Naive thymus-derived CD4-positive, alpha-beta T cell (primary cell): ENCODE data around the gene PTPRN2. TPM values are rescaled to one million over a fixed set of nuclear protein-coding genes. Genes with fewer than 3 reads are reported as not detected.

Experiments
- ATAC-seq: fragments of 150-1000 bp; cut with Tn5 transposase; 2 replicates; pipeline ENCODE4 v1.10.0; 2021; ENCODE audit warnings: mild to moderate bottlenecking, moderate library complexity
- CTCF ChIA-PET: fragments of 350-600 bp; sonication (Branson Sonifier 250); formaldehyde crosslinking; loops from one replicate; lab custom pipeline; 2021; ENCODE audit warnings: antibody characterized with exemption; lab: Charles Lee
- POLR2A ChIA-PET: fragments of 350-600 bp; sonication (Branson Sonifier 250); formaldehyde crosslinking; loops from one replicate; lab custom pipeline; 2021; ENCODE audit warnings: antibody characterized with exemption, inconsistent platforms; lab: Charles Lee
- DNase-seq, 9 donors: peaks; one replicate each; pipeline versions ENCODE4 v3.0.0 to v3.0.0-alpha.2; 2020 to 2022; ENCODE audit warnings: mixed read lengths in 1 of 9
- H3K27ac ChIP-seq: one replicate; pipeline ENCODE4 v1.7.0; 2013; ENCODE audit warnings: mild to moderate bottlenecking, low read depth, low read length, moderate library complexity
- H3K27me3 ChIP-seq, 2 donors: one replicate each; pipeline ENCODE4 v1.7.0; 2013; ENCODE audit warnings: low read length in 2 of 2, mild to moderate bottlenecking in 2 of 2, moderate library complexity in 2 of 2; ENCODE audit not compliant: control insufficient read depth in 2 of 2, insufficient read depth in 2 of 2
- H3K36me3 ChIP-seq, 3 experiments: 1 replicate in 2 of 3; 2 replicates in 1 of 3; pipeline ENCODE4 v1.7.0; 2013; ENCODE audit warnings: low read length in 3 of 3, mild to moderate bottlenecking in 3 of 3, moderate library complexity in 1 of 3; ENCODE audit not compliant: insufficient read depth in 3 of 3, control insufficient read depth in 2 of 3
- H3K4me1 ChIP-seq, 2 donors: one replicate each; pipeline ENCODE4 v1.7.0; 2013; ENCODE audit warnings: low read length in 2 of 2, mild to moderate bottlenecking in 2 of 2, moderate library complexity in 1 of 2; ENCODE audit not compliant: control insufficient read depth in 2 of 2, insufficient read depth in 2 of 2
- H3K4me3 ChIP-seq: 2 replicates; pipeline ENCODE4 v1.7.0; 2013; ENCODE audit warnings: mild to moderate bottlenecking, low read length
- H3K9me3 ChIP-seq, 3 experiments: 1 replicate in 2 of 3; 2 replicates in 1 of 3; pipeline ENCODE4 v1.7.0; 2013; ENCODE audit warnings: low read length in 3 of 3; ENCODE audit not compliant: control insufficient read depth in 2 of 3
- H3K27ac Mint-ChIP-seq, 9 donors: one replicate each; pipeline ENCODE4 v1.8.0; 2020 to 2022; ENCODE audit warnings: mixed read lengths in 9 of 9, mild to moderate bottlenecking in 8 of 9, moderate library complexity in 5 of 9, inconsistent platforms in 2 of 9
- H3K27me3 Mint-ChIP-seq, 5 donors: one replicate each; pipeline ENCODE4 v1.8.0; 2021 to 2022; ENCODE audit warnings: mixed read lengths in 5 of 5, mild to moderate bottlenecking in 1 of 5
- H3K36me3 Mint-ChIP-seq, 5 donors: one replicate each; pipeline ENCODE4 v1.8.0; 2020 to 2022; ENCODE audit warnings: mixed read lengths in 5 of 5, mild to moderate bottlenecking in 3 of 5, inconsistent platforms in 1 of 5
- H3K4me1 Mint-ChIP-seq, 7 donors: one replicate each; pipeline ENCODE4 v1.8.0; 2020 to 2022; ENCODE audit warnings: mixed read lengths in 7 of 7, mild to moderate bottlenecking in 3 of 7, inconsistent platforms in 1 of 7
- H3K4me3 Mint-ChIP-seq, 10 donors: one replicate each; pipeline ENCODE4 v1.8.0; 2020 to 2022; ENCODE audit warnings: mild to moderate bottlenecking in 10 of 10, mixed read lengths in 10 of 10, moderate library complexity in 6 of 10, inconsistent platforms in 2 of 10
- H3K9me3 Mint-ChIP-seq, 11 donors: one replicate each; pipeline ENCODE4 v1.8.0; 2020 to 2022; ENCODE audit warnings: mixed read lengths in 11 of 11, mild to moderate bottlenecking in 4 of 11, inconsistent platforms in 1 of 11, moderate library complexity in 1 of 11
- intact Hi-C, 2 donors: fragments of 100-400 bp; cut with micrococcal nuclease; formaldehyde crosslinking; loops; one replicate each; pipeline ENCODE4 v1.15.1; 2023
- polyA plus RNA-seq, 2 donors: library from polyadenylated mRNA; unstranded; fragments of 300-500 nt; fragmentation: Illumina TruSeq; gene quantifications; one replicate each; pipeline ENCODE4 v1.2.3, GENCODE V29; 2021
- total RNA-seq, 6 experiments: library from RNA in 5 of 6; stranded (reverse) in 5 of 6; gene quantifications; 1 replicate in 5 of 6; 2 replicates in 1 of 6; pipeline ENCODE4 v1.2.3 and lab custom pipeline; 2021 to 2026

The PTPRN2 gene
- total and polyA plus RNA-seq, 7 experiments from 2014 or later = 0.58 to 2.3 (median 1.4) TPM

GRCh38 chr7:157717211-157718174 is 870.1 kb downstream of the PTPRN2 start:
- POLR2A ChIA-PET = no interaction called here
- no peak for DNase-seq

GRCh38 chr7:157715938-157716280 is 871.7 kb downstream of the PTPRN2 start:
- H3K36me3 ChIP-seq = no peaks in the 10 kb centered on the region
- H3K4me1 ChIP-seq = no peaks in the 10 kb centered on the region
- H3K36me3 Mint-ChIP-seq = no peaks in the 10 kb centered on the region
- no peak overlapping the region for H3K27ac ChIP-seq
- H3K27ac Mint-ChIP-seq = no peak overlapping the region
- H3K9me3 ChIP-seq = no peaks in the 10 kb centered on the region
- no peak for DNase-seq
- H3K27me3 Mint-ChIP-seq = peaks cover 0 to 8% (median 0%) of the 10 kb centered on the region in 5 donors
- ChIA-PET CTCF (interaction anchor here (0.7 kb wide), 1 partner anchor 8 kb away, joined by 3 read pairs; no protein-coding TSS in a partner anchor), POLR2A (no interaction called here)
- H3K4me1 Mint-ChIP-seq = no peaks in the 10 kb centered on the region
- peaks cover 0 to 2% (median 0%) of the 10 kb centered on the region in 11 donors for H3K9me3 Mint-ChIP-seq
- intact Hi-C loops = loop anchor here in 1 of 2 donors (1.0 to 5.0 kb wide), 2 partner anchors 161 to 283 kb away; no protein-coding TSS in a partner anchor
- no peak for ATAC-seq
- H3K27me3 ChIP-seq = no peaks in the 10 kb centered on the region
- H3K4me3 Mint-ChIP-seq = no peak overlapping the region
- no peak overlapping the region for H3K4me3 ChIP-seq

More at GRCh38 chr7:157717211-157718174, 870.1 kb downstream of the PTPRN2 start:
- CTCF ChIA-PET = interaction anchor here (0.6 to 1.4 kb wide), 2 partner anchors 262 to 285 kb away, joined by 4 to 7 read pairs; no protein-coding TSS in a partner anchor
- H3K27me3 ChIP-seq = no peaks in the 10 kb centered on the region
- H3K9me3 ChIP-seq = no peaks in the 10 kb centered on the region
- H3K4me3 Mint-ChIP-seq = no peak overlapping the region
- no peak overlapping the region for H3K27ac ChIP-seq
- no peaks in the 10 kb centered on the region for H3K36me3 Mint-ChIP-seq
- no peaks in the 10 kb centered on the region for H3K36me3 ChIP-seq
- H3K9me3 Mint-ChIP-seq = no peaks in the 10 kb centered on the region
- no peak overlapping the region for H3K27ac Mint-ChIP-seq
- no peak overlapping the region for H3K4me3 ChIP-seq
- H3K27me3 Mint-ChIP-seq = peaks cover 0 to 8% (median 0%) of the 10 kb centered on the region in 5 donors
- H3K4me1 Mint-ChIP-seq = no peaks in the 10 kb centered on the region
- intact Hi-C loops = loop anchor here in 1 of 2 donors (5.0 kb wide), 1 partner anchor 160 kb away; no protein-coding TSS in a partner anchor
- ATAC-seq = no peak
- no peaks in the 10 kb centered on the region for H3K4me1 ChIP-seq

GRCh38 chr7:157715071-157715937 is 872.3 kb downstream of the PTPRN2 start:
- Mint-ChIP-seq H3K4me3 (no peak overlapping the region), H3K27ac (peak overlapping the region in 2 of 9 donors; percentile 17 to 58), H3K36me3 (no peaks in the 10 kb centered on the region), H3K4me1 (no peaks in the 10 kb centered on the region), H3K9me3 (peaks cover 0 to 2% (median 0%) of the 10 kb centered on the region in 11 donors), H3K27me3 (peaks cover 0 to 8% (median 0%) of the 10 kb centered on the region in 5 donors)
- no peak for ATAC-seq
- POLR2A ChIA-PET = no interaction called here
- Histone ChIP-seq H3K4me3 (no peak overlapping the region), H3K9me3 (no peaks in the 10 kb centered on the region), H3K27ac (no peak overlapping the region), H3K4me1 (no peaks in the 10 kb centered on the region), H3K36me3 (no peaks in the 10 kb centered on the region), H3K27me3 (no peaks in the 10 kb centered on the region)
- intact Hi-C loops = loop anchor here in 1 of 2 donors (1.0 to 5.0 kb wide), 2 partner anchors 162 to 282 kb away; no protein-coding TSS in a partner anchor
- CTCF ChIA-PET = interaction anchor here (0.7 kb wide), 1 partner anchor 8 kb away, joined by 3 read pairs; no protein-coding TSS in a partner anchor
- DNase-seq = peak in 2 of 9 donors; percentile 30

- intact Hi-C loops = loop anchor here in 1 of 2 donors (1.0 to 5.0 kb wide), 2 partner anchors 163 to 281 kb away; no protein-coding TSS in a partner anchor
- no peaks in the 10 kb centered on the region for H3K4me1 ChIP-seq
- no peaks in the 10 kb centered on the region for H3K36me3 Mint-ChIP-seq
- no peaks in the 10 kb centered on the region for H3K36me3 ChIP-seq
- peak overlapping the region in 2 of 9 donors; percentile 17 to 58 for H3K27ac Mint-ChIP-seq
- H3K27me3 ChIP-seq = no peaks in the 10 kb centered on the region
- no peak for ATAC-seq
- H3K4me3 Mint-ChIP-seq = no peak overlapping the region
- no peaks in the 10 kb centered on the region for H3K4me1 Mint-ChIP-seq
- no peaks in the 10 kb centered on the region for H3K9me3 ChIP-seq
- H3K4me3 ChIP-seq = no peak overlapping the region
- H3K27ac ChIP-seq = no peak overlapping the region
- CTCF ChIA-PET = no interaction called here
- POLR2A ChIA-PET = no interaction called here
- H3K27me3 Mint-ChIP-seq = peaks cover 0 to 10% (median 0%) of the 10 kb centered on the region in 5 donors
- DNase-seq = peak in 1 of 9 donors; percentile 6
- H3K9me3 Mint-ChIP-seq = peaks cover 0 to 2% (median 0%) of the 10 kb centered on the region in 11 donors
These were observed 873.2 kb downstream of the PTPRN2 start for GRCh38 chr7:157714166-157715070.

DNA sequence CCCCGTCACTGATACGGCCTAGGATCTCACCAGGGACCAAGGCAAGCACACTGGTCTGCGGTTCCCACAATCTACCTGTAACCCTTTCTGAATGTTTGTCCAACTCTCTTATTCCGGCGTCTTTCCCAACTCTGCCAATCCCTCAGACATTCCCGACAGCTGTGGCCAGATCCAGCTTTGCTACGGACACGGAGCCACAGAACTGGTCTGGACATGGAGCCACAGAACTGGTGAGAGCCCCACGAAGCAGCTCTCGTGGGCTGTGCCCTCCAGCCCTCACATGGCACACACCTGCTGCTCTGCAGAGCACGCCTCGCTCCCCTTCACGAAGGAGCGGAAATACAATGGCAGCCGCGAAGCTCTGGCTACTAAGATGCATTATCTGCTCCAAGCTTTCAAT is 874.0 kb downstream of the PTPRN2 start:
- no peak overlapping the region for H3K4me3 ChIP-seq
- POLR2A ChIA-PET = no interaction called here
- no peaks in the 10 kb centered on the region for H3K4me1 Mint-ChIP-seq
- H3K36me3 ChIP-seq = no peaks in the 10 kb centered on the region
- H3K27me3 ChIP-seq = no peaks in the 10 kb centered on the region
- no peak for ATAC-seq
- H3K9me3 Mint-ChIP-seq = peaks cover 0 to 2% (median 0%) of the 10 kb centered on the region in 11 donors
- CTCF ChIA-PET = no interaction called here
- peaks cover 0 to 18% (median 0%) of the 10 kb centered on the region in 5 donors for H3K27me3 Mint-ChIP-seq
- H3K9me3 ChIP-seq = no peaks in the 10 kb centered on the region
- H3K36me3 Mint-ChIP-seq = no peaks in the 10 kb centered on the region
- no peak for DNase-seq
- intact Hi-C loops = no loop called here
- no peak overlapping the region for H3K27ac Mint-ChIP-seq
- H3K27ac ChIP-seq = no peak overlapping the region
- no peak overlapping the region for H3K4me3 Mint-ChIP-seq
- H3K4me1 ChIP-seq = no peaks in the 10 kb centered on the region
